ENCODE results near the gene MUS81. TPM values are rescaled to one million over a fixed set of nuclear protein-coding genes. Genes with fewer than 3 reads are reported as not detected.
A peak's percentile ranks its signal among the peaks of the same experiment; 100 is the strongest.

The MUS81 gene, protein sequence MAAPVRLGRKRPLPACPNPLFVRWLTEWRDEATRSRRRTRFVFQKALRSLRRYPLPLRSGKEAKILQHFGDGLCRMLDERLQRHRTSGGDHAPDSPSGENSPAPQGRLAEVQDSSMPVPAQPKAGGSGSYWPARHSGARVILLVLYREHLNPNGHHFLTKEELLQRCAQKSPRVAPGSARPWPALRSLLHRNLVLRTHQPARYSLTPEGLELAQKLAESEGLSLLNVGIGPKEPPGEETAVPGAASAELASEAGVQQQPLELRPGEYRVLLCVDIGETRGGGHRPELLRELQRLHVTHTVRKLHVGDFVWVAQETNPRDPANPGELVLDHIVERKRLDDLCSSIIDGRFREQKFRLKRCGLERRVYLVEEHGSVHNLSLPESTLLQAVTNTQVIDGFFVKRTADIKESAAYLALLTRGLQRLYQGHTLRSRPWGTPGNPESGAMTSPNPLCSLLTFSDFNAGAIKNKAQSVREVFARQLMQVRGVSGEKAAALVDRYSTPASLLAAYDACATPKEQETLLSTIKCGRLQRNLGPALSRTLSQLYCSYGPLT
- total RNA-seq (ENCODE audit: unreplicated experiment), result 114 TPM
- long read RNA-seq, transcript MUS81-201 (16 exons, 2,392 nt), result major isoform, 16 of 34 reads
- long read RNA-seq, partial matches to known transcripts, result 4 of 34 reads
- long read RNA-seq, other reads (novel, unspliced or antisense), result 12 of 34 reads

DNA sequence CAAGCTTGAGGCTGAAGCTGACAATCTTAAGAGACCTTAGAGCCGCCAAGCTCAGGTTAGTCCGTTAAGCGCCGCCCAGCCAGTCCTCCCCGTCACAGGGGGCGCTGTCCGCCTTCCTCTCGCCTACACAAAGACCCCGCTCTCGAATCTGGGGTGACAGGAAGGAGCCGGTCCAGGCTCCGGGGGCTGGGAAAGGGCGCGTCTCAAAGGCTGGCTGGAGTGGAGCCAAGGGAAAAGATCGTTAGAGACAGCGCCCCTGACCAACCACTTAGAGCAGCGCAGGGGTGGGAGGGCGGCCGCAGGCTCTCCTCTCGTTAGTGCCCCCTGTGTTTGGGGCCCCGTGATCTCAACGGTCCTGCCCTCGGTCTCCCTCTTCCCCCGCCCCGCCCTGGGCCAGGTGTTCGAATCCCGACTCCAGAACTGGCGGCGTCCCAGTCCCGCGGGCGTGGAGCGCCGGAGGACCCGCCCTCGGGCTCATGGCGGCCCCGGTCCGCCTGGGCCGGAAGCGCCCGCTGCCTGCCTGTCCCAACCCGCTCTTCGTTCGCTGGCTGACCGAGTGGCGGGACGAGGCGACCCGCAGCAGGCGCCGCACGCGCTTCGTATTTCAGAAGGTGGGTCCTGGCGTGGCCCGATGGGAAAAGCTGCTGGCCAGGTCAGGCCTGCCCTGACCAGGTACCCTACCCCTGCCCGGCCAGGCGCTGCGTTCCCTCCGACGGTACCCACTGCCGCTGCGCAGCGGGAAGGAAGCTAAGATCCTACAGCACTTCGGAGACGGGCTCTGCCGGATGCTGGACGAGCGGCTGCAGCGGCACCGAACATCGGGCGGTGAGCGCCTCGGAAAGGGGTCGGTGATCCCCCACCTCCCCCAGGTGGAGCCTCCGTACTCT is at the start of gene MUS81:
MUS81 (plus strand) TSS at position 156 of the 887 bp plus-strand sequence; CDS start at position 477, 321 bp downstream.
- Mint-ChIP-seq H3K27ac (ENCODE audit: unreplicated experiment) (peak within 1 kb of the TSS; percentile 99), H3K36me3 (ENCODE audit: unreplicated experiment) (peaks cover 4% of the 10 kb centered on the region), H3K27me3 (ENCODE audit: unreplicated experiment) (peaks cover 41% of the 10 kb centered on the region), H3K9me3 (ENCODE audit: unreplicated experiment) (peaks cover 35% of the 10 kb centered on the region), H3K4me3 (ENCODE audit: unreplicated experiment) (peak within 1 kb of the TSS; percentile 98), H3K4me1 (ENCODE audit: low read depth, unreplicated experiment) (peaks cover 10% of the 10 kb centered on the region)
- TF ChIP-seq, protein P1, sequence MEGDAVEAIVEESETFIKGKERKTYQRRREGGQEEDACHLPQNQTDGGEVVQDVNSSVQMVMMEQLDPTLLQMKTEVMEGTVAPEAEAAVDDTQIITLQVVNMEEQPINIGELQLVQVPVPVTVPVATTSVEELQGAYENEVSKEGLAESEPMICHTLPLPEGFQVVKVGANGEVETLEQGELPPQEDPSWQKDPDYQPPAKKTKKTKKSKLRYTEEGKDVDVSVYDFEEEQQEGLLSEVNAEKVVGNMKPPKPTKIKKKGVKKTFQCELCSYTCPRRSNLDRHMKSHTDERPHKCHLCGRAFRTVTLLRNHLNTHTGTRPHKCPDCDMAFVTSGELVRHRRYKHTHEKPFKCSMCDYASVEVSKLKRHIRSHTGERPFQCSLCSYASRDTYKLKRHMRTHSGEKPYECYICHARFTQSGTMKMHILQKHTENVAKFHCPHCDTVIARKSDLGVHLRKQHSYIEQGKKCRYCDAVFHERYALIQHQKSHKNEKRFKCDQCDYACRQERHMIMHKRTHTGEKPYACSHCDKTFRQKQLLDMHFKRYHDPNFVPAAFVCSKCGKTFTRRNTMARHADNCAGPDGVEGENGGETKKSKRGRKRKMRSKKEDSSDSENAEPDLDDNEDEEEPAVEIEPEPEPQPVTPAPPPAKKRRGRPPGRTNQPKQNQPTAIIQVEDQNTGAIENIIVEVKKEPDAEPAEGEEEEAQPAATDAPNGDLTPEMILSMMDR (IDR thresholded peaks at IDR 0.05; ENCODE audit: partially characterized antibody, unreplicated experiment), result peak; percentile 83
- peak; percentile 98 for DNase-seq

DNA sequence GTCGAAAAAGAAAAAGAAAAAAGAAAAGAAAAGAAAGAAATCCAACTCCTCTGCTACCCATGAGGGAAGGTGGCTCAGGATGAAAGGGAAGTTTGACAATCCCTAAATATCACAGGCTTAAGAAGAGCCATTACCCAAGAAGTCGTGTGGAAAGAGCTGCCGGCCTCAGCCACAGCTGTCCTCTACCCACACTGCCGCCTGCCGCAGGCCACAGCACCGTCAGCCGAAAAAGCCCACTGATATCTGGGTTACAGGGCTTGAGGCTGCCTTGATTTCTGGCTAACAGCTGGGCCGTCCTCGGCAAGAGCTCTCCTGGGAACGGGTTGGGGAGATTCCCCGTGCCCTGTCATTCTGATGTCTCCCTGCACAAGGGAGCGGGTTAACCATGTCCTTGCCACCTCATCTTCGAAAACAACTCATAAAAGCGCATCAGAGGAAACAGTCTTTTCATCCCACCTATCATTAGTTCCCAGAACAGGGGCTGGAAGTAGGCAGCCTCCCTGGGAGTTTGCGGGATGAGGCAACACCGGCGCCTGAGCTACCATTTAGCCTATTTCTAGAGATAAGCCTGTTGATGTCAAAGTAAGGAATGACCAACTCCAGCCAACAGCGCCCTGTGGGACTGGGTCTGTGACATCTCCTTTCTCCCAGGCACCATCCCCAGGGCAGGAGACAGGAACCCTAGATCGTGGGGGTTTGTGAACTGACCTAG is 48.3 kb upstream of the MUS81 start:
- TF ChIP-seq, protein P1 (IDR thresholded peaks at IDR 0.05; ENCODE audit: partially characterized antibody, unreplicated experiment), result no peak
- H3K4me1 Mint-ChIP-seq (ENCODE audit: low read depth, unreplicated experiment), result peaks cover 22% of the 10 kb centered on the region
- DNase-seq, result peak; percentile 49
- peaks cover 5% of the 10 kb centered on the region for H3K36me3 Mint-ChIP-seq (ENCODE audit: unreplicated experiment)
- H3K27me3 Mint-ChIP-seq (ENCODE audit: unreplicated experiment), result peaks cover 5% of the 10 kb centered on the region
- peaks cover 12% of the 10 kb centered on the region for H3K9me3 Mint-ChIP-seq (ENCODE audit: unreplicated experiment)
- H3K4me3 Mint-ChIP-seq (ENCODE audit: unreplicated experiment), result peak overlapping the region; percentile 57
- H3K27ac Mint-ChIP-seq (ENCODE audit: unreplicated experiment), result peak overlapping the region; percentile 66

DNA sequence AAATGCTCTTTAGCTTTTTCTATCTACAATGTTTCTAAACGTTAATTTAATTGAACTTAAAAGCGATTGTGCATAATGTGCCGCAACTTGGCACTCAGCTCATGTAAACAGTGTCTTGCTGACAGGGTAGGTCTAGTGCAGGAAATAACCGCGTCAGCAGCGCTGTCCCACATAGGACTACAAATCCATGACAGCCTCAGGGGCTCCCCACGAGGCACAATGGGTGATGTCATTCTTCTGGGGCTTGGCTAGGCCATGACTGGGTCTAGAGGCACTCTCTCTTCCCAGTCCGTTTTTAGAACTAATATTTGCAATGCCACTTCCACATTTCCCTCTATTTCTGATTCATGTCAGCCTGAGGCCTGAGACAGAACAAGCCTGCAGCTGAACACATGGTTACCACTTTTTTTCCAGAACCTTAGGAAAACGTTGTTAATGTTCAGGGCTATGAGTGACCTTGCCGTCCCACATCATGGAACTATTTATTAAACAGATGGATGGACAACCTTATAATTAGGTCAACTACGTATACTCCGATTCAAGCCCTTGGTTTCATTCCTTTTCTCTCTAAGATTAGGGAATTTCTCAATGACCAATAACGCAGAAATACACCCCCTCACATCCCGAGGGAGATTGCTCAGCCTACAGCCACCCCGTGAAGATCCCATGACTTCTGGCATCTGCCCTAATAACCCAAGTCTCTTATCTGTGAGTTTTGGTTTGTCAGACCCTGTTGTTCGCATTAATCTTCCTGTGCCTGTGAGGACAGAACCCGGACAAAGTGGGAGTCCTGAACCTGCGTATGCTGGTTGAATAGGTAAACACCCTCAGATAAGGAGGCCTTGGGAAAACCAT is 45.9 kb upstream of the MUS81 start:
- peaks cover 4% of the 10 kb centered on the region for H3K27me3 Mint-ChIP-seq (ENCODE audit: unreplicated experiment)
- peaks cover 5% of the 10 kb centered on the region for H3K36me3 Mint-ChIP-seq (ENCODE audit: unreplicated experiment)
- no peak for DNase-seq

More for the DNA sequence above, 45.9 kb upstream of the MUS81 start:
- H3K4me1 Mint-ChIP-seq (ENCODE audit: low read depth, unreplicated experiment), result peaks cover 24% of the 10 kb centered on the region
- H3K27ac Mint-ChIP-seq (ENCODE audit: unreplicated experiment), result peak overlapping the region; percentile 48
- TF ChIP-seq, protein P1 (IDR thresholded peaks at IDR 0.05; ENCODE audit: partially characterized antibody, unreplicated experiment), result no peak
- H3K9me3 Mint-ChIP-seq (ENCODE audit: unreplicated experiment), result peaks cover 14% of the 10 kb centered on the region
- H3K4me3 Mint-ChIP-seq (ENCODE audit: unreplicated experiment), result no peak overlapping the region

Data from glutamatergic neuron (in vitro differentiated cells).